ENCODE results near the gene DUX4.
"Not testable (repeated sequence)": the region's sequence is repeated elsewhere in the genome, so short reads cannot be mapped to it uniquely, and the experiment has no call there.

The DUX4 gene
- 0 reads per million in 3 experiments for total RNA-seq

- DNase-seq = peak; percentile 6
These were observed at the start of gene DUX4 for GRCh38 chr4:190173428-190173827. TSS of gene DUX4 (plus strand) at chr4:190173774. CDS start at chr4:190173774, 0 bp downstream.

DNA sequence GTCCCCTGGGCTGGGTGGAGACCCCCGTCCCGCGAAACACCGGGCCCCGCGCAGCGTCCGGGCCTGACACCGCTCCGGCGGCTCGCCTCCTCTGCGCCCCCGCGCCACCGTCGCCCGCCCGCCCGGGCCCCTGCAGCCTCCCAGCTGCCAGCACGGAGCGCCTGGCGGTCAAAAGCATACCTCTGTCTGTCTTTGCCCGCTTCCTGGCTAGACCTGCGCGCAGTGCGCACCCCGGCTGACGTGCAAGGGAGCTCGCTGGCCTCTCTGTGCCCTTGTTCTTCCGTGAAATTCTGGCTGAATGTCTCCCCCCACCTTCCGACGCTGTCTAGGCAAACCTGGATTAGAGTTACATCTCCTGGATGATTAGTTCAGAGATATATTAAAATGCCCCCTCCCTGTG lies 1.9 kb downstream of the DUX4 start:
- DNase-seq = not testable (repeated sequence)

DNA sequence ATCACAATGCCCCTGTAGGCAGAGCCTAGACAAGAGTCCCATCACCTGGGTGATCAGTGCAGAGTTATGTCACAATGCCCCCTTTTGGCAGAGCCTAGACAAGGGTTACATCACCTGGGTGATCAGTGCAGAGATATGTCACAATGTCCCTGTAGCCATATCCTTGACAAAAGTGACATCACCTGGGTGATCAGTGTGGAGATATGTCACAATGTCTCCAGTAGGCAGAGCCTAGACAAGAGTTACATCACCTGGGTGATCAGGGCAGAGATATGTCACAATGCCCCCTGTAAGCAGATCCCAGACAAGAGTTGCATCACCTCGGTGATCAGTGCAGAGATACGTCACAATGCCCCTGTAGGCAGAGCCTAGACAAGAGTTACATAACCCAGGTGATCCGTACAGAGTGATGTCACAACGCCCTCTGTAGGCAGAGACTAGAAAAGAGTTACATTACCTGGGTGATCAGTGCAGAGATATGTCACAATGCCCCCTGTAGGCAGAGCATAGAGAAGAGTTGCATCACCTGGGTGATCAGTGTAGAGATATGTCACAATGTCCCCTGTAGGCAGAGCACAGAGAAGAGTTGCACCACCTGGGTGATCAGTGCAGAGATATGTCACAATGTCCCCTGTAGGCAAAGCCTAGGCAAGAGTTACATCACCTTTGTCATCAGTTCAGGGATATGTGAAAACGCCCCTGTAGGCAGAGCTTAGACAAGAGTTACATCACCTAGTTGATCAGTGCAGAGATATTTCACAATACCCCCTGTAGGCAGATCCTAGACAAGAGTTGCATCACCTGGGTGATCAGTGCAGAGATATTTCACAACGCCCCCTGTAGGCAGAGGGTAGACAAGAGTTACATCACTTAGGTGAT lies 4.4 kb downstream of the DUX4 start:
- not testable (repeated sequence) for DNase-seq

DNA sequence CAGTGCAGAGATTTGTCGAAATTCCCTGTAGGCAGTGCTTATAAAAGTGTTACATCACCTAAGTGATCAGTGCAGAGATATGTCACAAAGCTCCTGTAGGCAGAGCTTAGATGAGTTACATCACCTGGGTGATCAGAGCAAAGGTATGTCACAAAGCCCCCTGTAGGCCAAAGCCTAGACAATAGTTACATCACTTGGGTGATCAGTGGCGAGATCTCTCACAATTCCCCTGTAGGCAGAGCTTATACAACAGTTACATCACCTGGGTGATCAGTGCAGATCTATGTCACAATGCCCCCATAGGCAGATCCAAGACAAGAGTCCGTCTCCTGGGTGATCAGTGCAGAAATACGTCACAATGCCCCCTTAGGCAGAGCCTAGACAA lies 5.0 kb downstream of the DUX4 start:
- DNase-seq = not testable (repeated sequence)

DNA sequence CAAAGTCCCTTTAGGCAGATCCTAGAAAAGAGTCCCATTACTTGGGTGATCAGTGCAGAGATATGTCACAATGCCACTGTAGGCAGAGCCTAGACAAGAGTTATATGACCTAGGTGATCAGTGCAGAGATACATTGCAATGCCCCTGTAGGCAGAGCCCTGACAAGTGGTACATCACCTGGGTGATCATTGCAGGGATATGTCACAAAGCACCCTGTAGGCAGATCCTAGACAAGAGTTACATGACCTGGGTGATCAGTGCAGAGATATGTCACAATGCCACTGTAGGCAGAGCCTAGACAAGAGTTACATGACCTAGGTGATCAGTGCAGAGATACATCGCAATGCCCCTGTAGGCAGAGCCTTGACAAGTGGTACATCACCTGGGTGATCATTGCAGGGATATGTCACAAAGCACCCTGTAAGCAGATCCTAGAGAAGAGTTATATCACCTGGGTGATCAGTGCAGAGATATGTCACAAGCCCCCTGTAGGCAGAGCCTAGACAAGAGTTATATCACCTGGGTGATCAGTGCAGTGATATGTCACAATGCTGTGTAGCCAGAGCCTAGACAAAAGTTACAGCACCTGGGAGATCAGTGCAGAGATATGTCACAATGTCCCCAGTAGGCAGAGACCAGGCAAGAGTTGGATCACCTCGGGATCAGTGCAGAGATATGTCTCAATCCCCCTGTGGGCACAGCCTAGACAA lies 5.6 kb downstream of the DUX4 start:
- not testable (repeated sequence) for DNase-seq

DNA sequence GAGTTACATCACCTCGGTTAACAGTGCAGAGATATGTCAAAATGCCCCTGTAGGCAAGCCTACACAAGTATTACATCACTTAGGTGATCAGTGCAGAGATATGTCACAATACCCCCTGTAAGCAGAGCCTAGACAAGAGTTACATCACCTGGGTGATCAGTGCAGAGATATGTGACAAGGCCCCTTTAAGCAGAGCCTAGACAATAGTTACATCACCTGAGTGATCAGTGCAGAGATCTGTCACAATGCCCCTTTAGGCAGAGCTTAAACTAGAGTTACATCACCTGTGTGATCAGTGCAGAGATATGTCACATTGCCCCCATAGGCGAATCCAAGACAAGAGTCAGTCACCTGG lies 6.1 kb downstream of the DUX4 start:
- not testable (repeated sequence) for DNase-seq

DNA sequence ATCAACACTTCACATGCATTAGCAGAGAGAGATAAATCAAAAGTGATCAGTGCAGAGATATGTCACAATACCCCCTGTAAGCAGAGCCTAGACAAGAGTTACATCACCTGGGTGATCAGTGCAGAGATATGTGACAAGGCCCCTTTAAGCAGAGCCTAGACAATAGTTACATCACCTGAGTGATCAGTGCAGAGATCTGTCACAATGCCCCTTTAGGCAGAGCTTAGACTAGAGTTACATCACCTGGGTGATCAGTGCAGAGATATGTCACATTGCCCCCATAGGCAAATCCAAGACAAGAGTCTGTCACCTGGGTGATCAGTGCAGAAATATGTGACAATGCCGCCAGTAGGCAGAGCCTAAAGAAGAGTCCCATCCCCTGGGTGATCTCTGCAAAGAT lies 7.4 kb downstream of the DUX4 start:
- not testable (repeated sequence) for DNase-seq

GRCh38 chr4:190181481-190182100 lies 8.0 kb downstream of the DUX4 start:
- DNase-seq = not testable (repeated sequence)

GRCh38 chr4:190203510-190203909 lies 29.9 kb downstream of the DUX4 start:
- DNase-seq = not testable (repeated sequence)
